Spleen (tissue), 11 donors: Measurements from ENCODE around the gene PRSS2. TPM values are rescaled to one million over a fixed set of nuclear protein-coding genes. Genes with fewer than 3 reads are reported as not detected.

ENCODE experiments used
- DNase-seq: peaks from one replicate; pipeline ENCODE4 v3.0.0-alpha.2; 2020
- H3K27ac ChIP-seq, 8 donors: fragments of 200-600 bp; sonication (generic) in 7 of 8; 1 replicate in 4 of 8; 2 replicates in 4 of 8; pipeline versions ENCODE4 v1.5.0 to v1.8.0; 2016 to 2021; ENCODE audit warnings: inconsistent platforms in 4 of 8, mild to moderate bottlenecking in 4 of 8, moderate library complexity in 1 of 8
- H3K27me3 ChIP-seq, 7 donors: fragments of 200-600 bp; sonication (generic) in 6 of 7; replicated peaks in 1 of 7; 1 replicate in 4 of 7; 2 replicates in 3 of 7; pipeline versions ENCODE4 v1.5.0 to v1.8.0; 2016 to 2021; ENCODE audit warnings: inconsistent platforms in 3 of 7, mild to moderate bottlenecking in 1 of 7
- H3K36me3 ChIP-seq, 6 donors: fragments of 200-600 bp; sonication (generic) in 5 of 6; 1 replicate in 4 of 6; 2 replicates in 2 of 6; pipeline versions ENCODE4 v1.5.0 to v1.8.0; 2016 to 2021; ENCODE audit warnings: inconsistent platforms in 2 of 6
- H3K4me1 ChIP-seq, 6 donors: fragments of 200-600 bp; sonication (generic) in 5 of 6; 1 replicate in 3 of 6; 2 replicates in 3 of 6; pipeline versions ENCODE4 v1.5.0 to v1.8.0; 2016 to 2021; ENCODE audit warnings: inconsistent platforms in 3 of 6
- H3K4me3 ChIP-seq, 8 donors: fragments of 200-600 bp; sonication (generic) in 7 of 8; 1 replicate in 4 of 8; 2 replicates in 4 of 8; pipeline versions ENCODE4 v1.5.0 to v1.8.0; 2016 to 2021; ENCODE audit warnings: inconsistent platforms in 4 of 8, mild to moderate bottlenecking in 4 of 8, moderate library complexity in 2 of 8
- H3K9me3 ChIP-seq, 8 donors: fragments of 200-600 bp; sonication (generic) in 7 of 8; 1 replicate in 4 of 8; 2 replicates in 4 of 8; pipeline versions ENCODE4 v1.5.0 to v1.8.0; 2016 to 2021; ENCODE audit warnings: inconsistent platforms in 4 of 8
- POLR2A ChIP-seq, 3 donors: fragments of 450-650 bp; IDR thresholded peaks; one replicate each; pipeline ENCODE4 v1.5.1; 2017; ENCODE audit warnings: antibody characterized with exemption in 3 of 3, mild to moderate bottlenecking in 1 of 3
- POLR2AphosphoS5 ChIP-seq, 3 donors: sonication (generic); formaldehyde crosslinking; IDR thresholded peaks; one replicate each; pipeline ENCODE4 v1.5.1; 2017; ENCODE audit warnings: antibody characterized with exemption in 3 of 3
- WGBS, 5 donors: extraction: QIAGEN DNeasy Blood & Tissue Kit in 3 of 5; methylation state at CpG; one replicate each; pipeline versions ENCODE4 v1.1.5 to v1.1.7; 2013 to 2018; 5-methylcytosine and 5-hydroxymethylcytosine counted together
- intact Hi-C: fragments of 100-400 bp; cut with DNase I; formaldehyde crosslinking; loops from one replicate; pipeline ENCODE4 v1.15.0; 2023; ENCODE audit warnings: low total_unique reads
- polyA plus RNA-seq, 3 donors: library from polyadenylated mRNA; stranded (reverse); fragments of 200-250 nt; gene quantifications; one replicate each; pipeline ENCODE4 v1.2.1, GENCODE V29; 2013
- small RNA-seq, 4 donors: library from RNA; depleted of rRNA; stranded (forward); fragments of <200 nt; gene quantifications; one replicate each; pipeline ENCODE3, GENCODE V24; 2016
- total RNA-seq, 7 donors: library from RNA; depleted of rRNA in 3 of 7; stranded (reverse); fragments of >200 nt in 3 of 7; fragmentation: NEBNext Ultra II Directional in 4 of 7; extraction: Animal tissue kit (Norgen Biotek cat#: 25700) in 4 of 7; gene quantifications; one replicate each; pipeline versions ENCODE4 v1.1.0 to v1.2.1, GENCODE V29; 2016 to 2021
- TF ChIP-seq, protein P1 (sequence below), 11 experiments: fragments of 200-600 bp in 7 of 11; fragments of 450-650 bp in 4 of 11; sonication (generic) in 4 of 11; IDR thresholded peaks in 8 of 11; conservative IDR thresholded peaks in 3 of 11; 1 replicate in 7 of 11; 2 replicates in 4 of 11; pipeline versions ENCODE4 v1.4.0 to v1.8.0; 2016 to 2021; ENCODE audit warnings: antibody characterized with exemption in 11 of 11, inconsistent platforms in 4 of 11, mild to moderate bottlenecking in 1 of 11
- donor health status: healthy with polysubstance abuse.
- donor health status: DM: no; HTN: no; CAD: no; lungs with moderate emphysema.
- donor health status: DM: no; HTN: no; CAD: no.
- donor health status: Bipolar disorder and iron deficiency.
- donor health status: healthy.
- donor health status: DM: no; HTN: no; CAD: no.
- donor health status: DM: yes; HTN: yes; CAD: no.

Gene PRSS2
- total and polyA plus RNA-seq, 10 donors, result 1.1 to 14.5 (median 2.6) TPM; not detected in 4

- WGBS, 5 donors, result 75 to 96% (median 86%) methylated on average over 3 of the region's 3 CpGs
- no peaks in the 10 kb centered on the region for H3K36me3 ChIP-seq
- peaks cover 6 to 38% (median 23%) of the 10 kb centered on the region in 6 donors for H3K4me1 ChIP-seq
- H3K27ac ChIP-seq, result no peak overlapping the region
- no peak for TF ChIP-seq POLR2A (IDR thresholded peaks at IDR 0.05)
- TF ChIP-seq POLR2AphosphoS5 (IDR thresholded peaks at IDR 0.05), result no peak
- TF ChIP-seq, protein P1, sequence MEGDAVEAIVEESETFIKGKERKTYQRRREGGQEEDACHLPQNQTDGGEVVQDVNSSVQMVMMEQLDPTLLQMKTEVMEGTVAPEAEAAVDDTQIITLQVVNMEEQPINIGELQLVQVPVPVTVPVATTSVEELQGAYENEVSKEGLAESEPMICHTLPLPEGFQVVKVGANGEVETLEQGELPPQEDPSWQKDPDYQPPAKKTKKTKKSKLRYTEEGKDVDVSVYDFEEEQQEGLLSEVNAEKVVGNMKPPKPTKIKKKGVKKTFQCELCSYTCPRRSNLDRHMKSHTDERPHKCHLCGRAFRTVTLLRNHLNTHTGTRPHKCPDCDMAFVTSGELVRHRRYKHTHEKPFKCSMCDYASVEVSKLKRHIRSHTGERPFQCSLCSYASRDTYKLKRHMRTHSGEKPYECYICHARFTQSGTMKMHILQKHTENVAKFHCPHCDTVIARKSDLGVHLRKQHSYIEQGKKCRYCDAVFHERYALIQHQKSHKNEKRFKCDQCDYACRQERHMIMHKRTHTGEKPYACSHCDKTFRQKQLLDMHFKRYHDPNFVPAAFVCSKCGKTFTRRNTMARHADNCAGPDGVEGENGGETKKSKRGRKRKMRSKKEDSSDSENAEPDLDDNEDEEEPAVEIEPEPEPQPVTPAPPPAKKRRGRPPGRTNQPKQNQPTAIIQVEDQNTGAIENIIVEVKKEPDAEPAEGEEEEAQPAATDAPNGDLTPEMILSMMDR (IDR thresholded peaks at IDR 0.05 in 8 of 11, conservative IDR thresholded peaks at IDR 0.05 in 3 of 11), result no peak
- no peaks in the 10 kb centered on the region for H3K9me3 ChIP-seq
- no peak for DNase-seq
- no peak overlapping the region for H3K4me3 ChIP-seq
- intact Hi-C loops, result loop anchor here (10.0 kb wide), 1 partner anchor 150 kb away; no protein-coding TSS in a partner anchor
- peaks cover 0 to 17% (median 0%) of the 10 kb centered on the region in 7 donors for H3K27me3 ChIP-seq
Observed at GRCh38 chr7:142815134-142815533, 44.4 kb downstream of the PRSS2 start.

DNA sequence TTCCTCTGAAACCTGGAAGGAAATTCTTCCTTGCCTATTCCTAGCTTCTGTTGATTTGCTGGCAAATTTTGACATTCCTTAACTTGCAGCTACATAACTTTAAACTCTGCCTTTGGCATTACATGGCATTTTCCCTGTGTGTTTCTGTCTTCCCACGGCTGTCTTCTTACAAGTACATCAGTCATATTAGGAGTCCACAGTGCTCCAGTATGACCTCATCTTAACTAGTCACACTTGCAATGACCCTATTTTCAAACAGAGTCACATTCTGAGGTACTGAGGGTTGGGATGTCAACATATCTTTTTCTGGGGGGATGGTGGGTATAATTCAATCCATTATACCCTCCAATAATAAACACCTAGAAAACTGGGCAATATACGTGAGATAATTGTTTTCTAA, 46.7 kb downstream of the PRSS2 start:
- Histone ChIP-seq H3K27ac (no peak overlapping the region), H3K9me3 (peaks cover 0 to 5% (median 0%) of the 10 kb centered on the region in 8 donors), H3K36me3 (no peaks in the 10 kb centered on the region), H3K4me3 (no peak overlapping the region), H3K27me3 (peaks cover 0 to 17% (median 0%) of the 10 kb centered on the region in 7 donors), H3K4me1 (peaks cover 0 to 14% (median 2%) of the 10 kb centered on the region in 6 donors)
- intact Hi-C loops, result loop anchor here (10.0 kb wide), 1 partner anchor 153 kb away; no protein-coding TSS in a partner anchor
- DNase-seq, result no peak
- 76 to 88% (median 85%) methylated on average over 2 of the region's 2 CpGs for WGBS, 5 donors
- TF ChIP-seq POLR2AphosphoS5 (IDR thresholded peaks at IDR 0.05), result no peak
- no peak for TF ChIP-seq POLR2A (IDR thresholded peaks at IDR 0.05)
- TF ChIP-seq, protein P1 (IDR thresholded peaks at IDR 0.05 in 8 of 11, conservative IDR thresholded peaks at IDR 0.05 in 3 of 11), result no peak

GRCh38 chr7:142819530-142819929, 48.8 kb downstream of the PRSS2 start:
- no peaks in the 10 kb centered on the region for H3K36me3 ChIP-seq
- TF ChIP-seq POLR2A (IDR thresholded peaks at IDR 0.05) (no peak), POLR2AphosphoS5 (IDR thresholded peaks at IDR 0.05) (no peak)
- TF ChIP-seq, protein P1 (IDR thresholded peaks at IDR 0.05 in 8 of 11, conservative IDR thresholded peaks at IDR 0.05 in 3 of 11), result no peak
- 86 to 90% (median 88%) methylated on average over 5 of the region's 5 CpGs for WGBS, 5 donors
- H3K27me3 ChIP-seq, result peaks cover 0 to 7% (median 0%) of the 10 kb centered on the region in 7 donors
- no peak for DNase-seq
- H3K4me3 ChIP-seq, result no peak overlapping the region
- intact Hi-C loops, result loop anchor here (10.0 kb wide), 1 partner anchor 155 kb away; no protein-coding TSS in a partner anchor
- H3K27ac ChIP-seq, result no peak overlapping the region
- H3K4me1 ChIP-seq, result no peaks in the 10 kb centered on the region
- peaks cover 0 to 12% (median 6%) of the 10 kb centered on the region in 8 donors for H3K9me3 ChIP-seq

GRCh38 chr7:142822714-142823113, 51.9 kb downstream of the PRSS2 start:
- 0 to 56% (median 1%) methylated on average over 1 of the region's 1 CpG for WGBS, 5 donors
- Histone ChIP-seq H3K27me3 (no peaks in the 10 kb centered on the region), H3K4me3 (no peak overlapping the region), H3K36me3 (no peaks in the 10 kb centered on the region), H3K9me3 (peaks cover 0 to 22% (median 9%) of the 10 kb centered on the region in 8 donors), H3K4me1 (no peaks in the 10 kb centered on the region), H3K27ac (no peak overlapping the region)
- TF ChIP-seq POLR2A (IDR thresholded peaks at IDR 0.05) (no peak), POLR2AphosphoS5 (IDR thresholded peaks at IDR 0.05) (no peak)
- TF ChIP-seq, protein P1 (IDR thresholded peaks at IDR 0.05 in 8 of 11, conservative IDR thresholded peaks at IDR 0.05 in 3 of 11), result no peak
- intact Hi-C loops, result no loop called here
- DNase-seq, result no peak

Small RNA genes lying within 50 kb of the gene (small RNA-seq; reads per million reads assigned to genes)
- gene TRBD1, result 0 reads per million in 4 donors
- gene TRBJ1-1, result 0 reads per million in 4 donors
- 0 reads per million in 4 donors for gene TRBJ1-2
- gene TRBJ1-3, result 0 reads per million in 4 donors
- 0 reads per million in 4 donors for gene TRBJ1-4
- gene TRBJ1-5, result 0 reads per million in 4 donors
- 0 reads per million in 4 donors for gene TRBJ1-6
- gene TRBJ2-1, result 0 reads per million in 4 donors
- gene TRBJ2-2, result 0 reads per million in 4 donors
- gene TRBJ2-2P, result 0 to 0.06 (median 0) reads per million in 4 donors
- gene TRBJ2-3, result 0 reads per million in 4 donors
- gene TRBJ2-4, result 0 reads per million in 4 donors
- gene TRBJ2-5, result 0 reads per million in 4 donors
- gene TRBJ2-6, result 0 reads per million in 4 donors
- gene TRBJ2-7, result 0 to 0.14 (median 0) reads per million in 4 donors

Other genes with a start within 250 kb of the PRSS2 start
- gene PRSS1, start 21.5 kb upstream of the PRSS2 start, total RNA-seq, result 1 to 10 TPM in 3 of 7 donors, not detected in 4; 2.9 to 6.3 (median 3.0) TPM
- gene PRSS1, start 21.5 kb upstream of the PRSS2 start, polyA plus RNA-seq, result 1 to 10 TPM in 2 of 3 donors, under 1 TPM in 1; 0.88 to 1.4 (median 1.2) TPM
- gene EPHB6, start 84.1 kb downstream of the PRSS2 start, total RNA-seq, result 10 to 100 TPM; 12.3 to 15.5 (median 13.9) TPM
- 10 to 100 TPM; 11.3 to 28.8 (median 23.6) TPM for gene EPHB6, start 84.1 kb downstream of the PRSS2 start, polyA plus RNA-seq
- gene TRPV6, start 114.8 kb downstream of the PRSS2 start, total RNA-seq, result under 1 TPM in 4 of 7 donors, not detected in 3; 0.06 to 0.32 (median 0.25) TPM
- under 1 TPM; 0.05 to 0.26 (median 0.16) TPM for gene TRPV6, start 114.8 kb downstream of the PRSS2 start, polyA plus RNA-seq
- gene TRPV5, start 162.8 kb downstream of the PRSS2 start, total RNA-seq, result under 1 TPM in 1 of 7 donors, not detected in 6; 0.20 TPM
- under 1 TPM in 2 of 3 donors, not detected in 1; 0.02 to 0.03 TPM for gene TRPV5, start 162.8 kb downstream of the PRSS2 start, polyA plus RNA-seq
- gene LLCFC1, start 168.5 kb downstream of the PRSS2 start, total RNA-seq, result not detected
- under 1 TPM in 1 of 3 donors, not detected in 2; 0.18 TPM for gene LLCFC1, start 168.5 kb downstream of the PRSS2 start, polyA plus RNA-seq
- gene KEL, start 191.4 kb downstream of the PRSS2 start, total RNA-seq, result 10 to 100 TPM in 3 of 7 donors, 1 to 10 TPM in 4; 4.1 to 27.4 (median 10.0) TPM
- 1 to 10 TPM; 3.3 to 5.0 (median 4.7) TPM for gene KEL, start 191.4 kb downstream of the PRSS2 start, polyA plus RNA-seq